PC-3 (cell line): Measurements from ENCODE around the gene ADAM19. TPM values are rescaled to one million over a fixed set of nuclear protein-coding genes. Genes with fewer than 3 reads are reported as not detected.
"Not testable (repeated sequence)": the region's sequence is repeated elsewhere in the genome, so short reads cannot be mapped to it uniquely, and the experiment has no call there.

Source experiments
- ATAC-seq: fragments of 200-7000 bp; cut with Tn5 transposase; 2 replicates; pipeline ENCODE4 v1.9.1; 2020; ENCODE audit warnings: mild to moderate bottlenecking, moderate library complexity
- BruUV-seq: library from RNA; stranded (reverse); fragments of 400-500 nt; replicated peaks from 2 replicates; lab custom pipeline; 2021; lab: Mats Ljungman, UMichigan
- CTCF ChIA-PET: fragments of 300-600 bp; sonication (Branson Sonifier 250); formaldehyde crosslinking; loops from one replicate; lab custom pipeline; 2022; ENCODE audit warnings: antibody characterized with exemption; lab: Charles Lee
- POLR2A ChIA-PET: fragments of 300-600 bp; sonication (Branson Sonifier 250); formaldehyde crosslinking; loops from one replicate; lab custom pipeline; 2022; ENCODE audit warnings: antibody characterized with exemption; ENCODE audit not compliant: unreplicated experiment; lab: Charles Lee
- DNase-seq: peaks from one replicate; pipeline ENCODE4 v3.0.0-alpha.2; 2015
- H2AFZ ChIP-seq: fragments of 300-600 bp; sonication (generic); 2 replicates; pipeline ENCODE4 v1.6.0; 2016; ENCODE audit warnings: antibody characterized with exemption, low read length
- H3F3A ChIP-seq: fragments of 300-600 bp; sonication (generic); one replicate; pipeline ENCODE4 v1.6.0; 2017; ENCODE audit warnings: antibody characterized with exemption, low read length, control low read depth, mild to moderate bottlenecking; ENCODE audit not compliant: unreplicated experiment
- H3K27ac ChIP-seq: fragments of 300-600 bp; sonication (generic); 2 replicates; pipeline ENCODE4 v1.5.1; 2016; ENCODE audit warnings: mild to moderate bottlenecking, low read length
- H3K27me3 ChIP-seq: fragments of 300-600 bp; sonication (generic); 2 replicates; pipeline ENCODE4 v1.6.1; 2016; ENCODE audit warnings: low read length, mixed read lengths
- H3K36me3 ChIP-seq: fragments of 300-600 bp; sonication (generic); 2 replicates; pipeline ENCODE4 v1.6.1; 2016; ENCODE audit warnings: low read depth, mixed run types, low read length, mixed read lengths
- H3K4me1 ChIP-seq: fragments of 300-600 bp; sonication (generic); 2 replicates; pipeline ENCODE4 v1.5.1; 2016; ENCODE audit warnings: low read length; ENCODE audit not compliant: insufficient read depth
- H3K4me2 ChIP-seq: fragments of 300-600 bp; sonication (generic); 2 replicates; pipeline ENCODE4 v1.6.0; 2016; ENCODE audit warnings: low read length
- H3K4me3 ChIP-seq: fragments of 300-600 bp; sonication (generic); 2 replicates; pipeline ENCODE4 v1.5.1; 2016; ENCODE audit warnings: mild to moderate bottlenecking, low read length, mixed read lengths
- H3K79me2 ChIP-seq: fragments of 300-600 bp; sonication (generic); 2 replicates; pipeline ENCODE4 v1.6.1; 2017; ENCODE audit warnings: low read length, mixed read lengths
- H3K9ac ChIP-seq: fragments of 300-600 bp; sonication (generic); 2 replicates; pipeline ENCODE4 v1.6.0; 2016; ENCODE audit warnings: mild to moderate bottlenecking, low read length
- H3K9me2 ChIP-seq: fragments of 300-600 bp; sonication (generic); replicated peaks from 2 replicates; pipeline ENCODE4 v1.6.1; 2016; ENCODE audit warnings: mixed run types, low read length, mixed read lengths
- H3K9me3 ChIP-seq: fragments of 300-600 bp; sonication (generic); 2 replicates; pipeline ENCODE4 v1.6.1; 2016; ENCODE audit warnings: low read length, mixed read lengths
- H4K20me1 ChIP-seq: fragments of 300-600 bp; sonication (generic); 2 replicates; pipeline ENCODE4 v1.6.1; 2016; ENCODE audit warnings: low read length, mixed read lengths
- CTCF ChIP-seq: fragments of 300-600 bp; sonication (generic); conservative IDR thresholded peaks from 2 replicates; pipeline ENCODE4 v1.5.1; 2017; ENCODE audit warnings: antibody characterized with exemption, low read depth, mild to moderate bottlenecking, low read length
- EZH2 ChIP-seq: fragments of 300-600 bp; sonication (generic); IDR thresholded peaks from one replicate; pipeline ENCODE4 v1.6.1; 2017; ENCODE audit warnings: antibody characterized with exemption, mild to moderate bottlenecking, low read length; ENCODE audit not compliant: unreplicated experiment
- EZH2phosphoT487 ChIP-seq: fragments of 300-600 bp; sonication (generic); IDR thresholded peaks from 2 replicates; pipeline ENCODE4 v1.6.1; 2018; ENCODE audit warnings: mild to moderate bottlenecking, antibody characterized with exemption, low read length, borderline replicate concordance
- intact Hi-C: fragments of 100-400 bp; cut with micrococcal nuclease; formaldehyde crosslinking; loops from 2 replicates; pipeline ENCODE4 v1.9.0; 2023
- total RNA-seq: library from RNA; depleted of rRNA; stranded (reverse); fragments of >200 nt; gene quantifications from 2 replicates; pipeline ENCODE4 v1.2.3, GENCODE V29; 2014

ADAM19 gene
- total RNA-seq, 1 experiment from 2014 or later: 115 TPM

DNA sequence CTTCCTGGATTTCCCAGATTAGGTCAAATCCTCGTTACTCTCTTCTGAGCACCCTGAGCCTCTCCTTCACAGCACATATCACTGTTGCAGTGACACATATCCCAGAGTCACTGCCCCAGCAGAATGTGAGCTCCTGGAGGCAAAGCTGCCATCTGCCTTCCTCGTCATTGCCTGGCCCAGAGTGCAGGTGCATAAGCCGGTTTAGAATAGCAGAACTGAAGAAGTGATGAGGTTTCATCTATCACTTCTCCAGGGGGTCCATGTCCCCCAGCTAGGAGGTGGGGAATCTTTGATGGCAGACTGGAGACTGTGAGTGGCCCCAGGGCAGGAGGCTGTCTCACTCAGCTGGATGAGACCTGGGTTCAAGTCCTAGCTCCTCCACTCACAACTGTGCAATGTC lies 89.8 kb downstream of the ADAM19 start:
- no peak overlapping the region for H2AFZ ChIP-seq
- peaks cover 78% of the 10 kb centered on the region for H3K36me3 ChIP-seq
- ATAC-seq (no peak), DNase-seq (no peak)
- no peaks in the 10 kb centered on the region for H4K20me1 ChIP-seq
- no peaks in the 10 kb centered on the region for H3K27me3 ChIP-seq
- H3K9me3 ChIP-seq: no peaks in the 10 kb centered on the region
- no peak for TF ChIP-seq EZH2phosphoT487
- TF ChIP-seq EZH2: no peak
- no peak for TF ChIP-seq CTCF
- H3K9me2 ChIP-seq: no peaks in the 10 kb centered on the region
- H3K79me2 ChIP-seq: no peaks in the 10 kb centered on the region
- no peak overlapping the region for H3K4me3 ChIP-seq
- POLR2A ChIA-PET: no interaction called here
- BruUV-seq: no TSS peak
- H3K4me1 ChIP-seq: peaks cover 3% of the 10 kb centered on the region
- no peak overlapping the region for H3K9ac ChIP-seq
- CTCF ChIA-PET: interaction anchor here (0.7 kb wide), 1 partner anchor 110 kb away, joined by 3 read pairs; no protein-coding TSS in a partner anchor
- no peak overlapping the region for H3K4me2 ChIP-seq
- no peaks in the 10 kb centered on the region for H3F3A ChIP-seq
- H3K27ac ChIP-seq: no peak overlapping the region
- intact Hi-C loops: no loop called here

DNA sequence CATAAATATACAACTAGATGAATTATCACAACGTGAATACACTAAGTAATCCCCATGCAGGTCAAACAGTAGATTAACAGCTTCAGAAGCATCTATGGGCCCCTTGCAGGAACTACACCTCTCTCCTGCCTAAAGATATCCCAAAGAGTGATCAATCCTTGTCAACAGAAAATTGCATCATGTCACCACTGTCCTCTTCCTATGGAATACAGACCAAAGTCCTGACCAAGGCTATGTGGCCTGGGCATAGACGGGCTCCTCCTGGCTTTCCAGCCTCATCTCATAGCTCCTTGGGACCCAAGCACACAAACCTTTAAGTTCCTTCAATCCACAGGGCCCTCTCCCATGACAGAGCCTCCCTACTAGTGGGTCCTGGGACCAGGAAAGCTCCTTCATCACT lies 90.2 kb downstream of the ADAM19 start:
- Histone ChIP-seq H3K4me3 (no peak overlapping the region), H3K27me3 (no peaks in the 10 kb centered on the region), H3K27ac (no peak overlapping the region), H3K9ac (no peak overlapping the region), H3K79me2 (no peaks in the 10 kb centered on the region), H2AFZ (no peak overlapping the region), H3K36me3 (peaks cover 81% of the 10 kb centered on the region), H3F3A (no peaks in the 10 kb centered on the region), H3K9me3 (no peaks in the 10 kb centered on the region), H3K4me1 (peaks cover 7% of the 10 kb centered on the region), H3K4me2 (no peak overlapping the region), H4K20me1 (no peaks in the 10 kb centered on the region), H3K9me2 (no peaks in the 10 kb centered on the region)
- TF ChIP-seq EZH2phosphoT487: no peak
- no peak for TF ChIP-seq CTCF
- no peak for TF ChIP-seq EZH2
- CTCF ChIA-PET: interaction anchor here (0.7 kb wide), 1 partner anchor 109 kb away, joined by 3 read pairs; no protein-coding TSS in a partner anchor
- no TSS peak for BruUV-seq
- intact Hi-C loops: no loop called here
- POLR2A ChIA-PET: no interaction called here
- DNase-seq: no peak
- ATAC-seq: no peak

DNA sequence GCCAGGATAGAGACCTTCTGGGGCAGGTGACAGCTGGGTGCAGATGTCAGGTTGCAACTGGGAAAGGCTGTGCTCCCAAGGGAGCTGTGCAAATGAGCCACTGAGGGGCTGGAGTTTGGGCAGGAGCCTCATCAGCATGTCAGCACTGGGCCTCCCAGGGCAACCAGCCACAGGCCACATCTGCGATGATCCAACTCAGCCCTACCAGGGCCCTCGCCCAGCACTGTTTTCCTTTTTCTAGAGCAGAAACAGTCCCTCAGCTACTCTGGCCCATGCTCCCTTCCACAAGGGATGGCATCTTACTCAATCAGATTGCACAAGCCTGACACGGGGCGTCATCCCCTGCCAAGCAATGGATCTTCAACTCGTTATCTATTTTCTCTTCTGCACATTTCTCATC lies 90.8 kb downstream of the ADAM19 start:
- no peak for ATAC-seq
- H2AFZ ChIP-seq: no peak overlapping the region
- no peak overlapping the region for H3K9ac ChIP-seq
- H3K79me2 ChIP-seq: no peaks in the 10 kb centered on the region
- ChIA-PET CTCF (no interaction called here), POLR2A (no interaction called here)
- no peaks in the 10 kb centered on the region for H4K20me1 ChIP-seq
- H3K4me3 ChIP-seq: no peak overlapping the region
- intact Hi-C loops: no loop called here
- H3K4me1 ChIP-seq: peaks cover 13% of the 10 kb centered on the region
- no peaks in the 10 kb centered on the region for H3K9me3 ChIP-seq
- peaks cover 80% of the 10 kb centered on the region for H3K36me3 ChIP-seq
- no peak for DNase-seq
- H3F3A ChIP-seq: peaks cover 2% of the 10 kb centered on the region
- H3K27me3 ChIP-seq: no peaks in the 10 kb centered on the region
- H3K9me2 ChIP-seq: no peaks in the 10 kb centered on the region
- BruUV-seq: no TSS peak
- TF ChIP-seq EZH2phosphoT487 (no peak), EZH2 (no peak), CTCF (no peak)
- H3K27ac ChIP-seq: no peak overlapping the region
- H3K4me2 ChIP-seq: no peak overlapping the region

GRCh38 chr5:157482702-157483101 lies 92.9 kb downstream of the ADAM19 start:
- ATAC-seq, H2AFZ ChIP-seq, DNase-seq, H3F3A ChIP-seq, H3K79me2 ChIP-seq, intact Hi-C loops, H3K4me3 ChIP-seq, H3K9ac ChIP-seq, H3K27ac ChIP-seq, H3K27me3 ChIP-seq, H3K9me3 ChIP-seq, BruUV-seq, POLR2A ChIA-PET, H3K9me2 ChIP-seq, H4K20me1 ChIP-seq, CTCF ChIA-PET, H3K4me2 ChIP-seq: not testable (repeated sequence)
- H3K36me3 ChIP-seq: peaks cover 69% of the 10 kb centered on the region
- H3K4me1 ChIP-seq: peaks cover 34% of the 10 kb centered on the region
